Activated CD8-positive, alpha-beta T cell treated with anti-CD3 and anti-CD28 coated beads for 36 hours (primary cell): ENCODE measurements around the gene MEMO1. TPM values are rescaled to one million over a fixed set of nuclear protein-coding genes. Genes with fewer than 3 reads are reported as not detected.
A peak's percentile ranks its signal among the peaks of the same experiment; 100 is the strongest.
"Not testable (repeated sequence)": the region's sequence is repeated elsewhere in the genome, so short reads cannot be mapped to it uniquely, and the experiment has no call there.

ENCODE experiments used
- ATAC-seq: fragments of 200-7000 bp; cut with Tn5 transposase; one replicate; pipeline ENCODE4 v1.10.0; 2021; ENCODE audit warnings: mild to moderate bottlenecking, moderate library complexity
- CTCF ChIA-PET: fragments of 350-600 bp; sonication (Branson Sonifier 250); formaldehyde crosslinking; loops from one replicate; lab custom pipeline; 2021; ENCODE audit warnings: antibody characterized with exemption; lab: Charles Lee
- POLR2A ChIA-PET: fragments of 350-600 bp; sonication (Branson Sonifier 250); formaldehyde crosslinking; loops from one replicate; lab custom pipeline; 2021; ENCODE audit warnings: antibody characterized with exemption; lab: Charles Lee
- DNase-seq: peaks from one replicate; pipeline ENCODE4 v3.0.0-alpha.2; 2020
- H3K27ac Mint-ChIP-seq: one replicate; pipeline ENCODE4 v1.8.0; 2021; ENCODE audit warnings: mild to moderate bottlenecking, mixed read lengths
- H3K27me3 Mint-ChIP-seq: one replicate; pipeline ENCODE4 v1.8.0; 2021; ENCODE audit warnings: mixed read lengths
- H3K36me3 Mint-ChIP-seq: one replicate; pipeline ENCODE4 v1.8.0; 2021; ENCODE audit warnings: low read depth, mixed read lengths
- H3K4me1 Mint-ChIP-seq: one replicate; pipeline ENCODE4 v1.8.0; 2021; ENCODE audit warnings: low read depth, mixed read lengths
- H3K4me3 Mint-ChIP-seq: one replicate; pipeline ENCODE4 v1.8.0; 2021; ENCODE audit warnings: mild to moderate bottlenecking, moderate library complexity, mixed read lengths
- H3K9me3 Mint-ChIP-seq: one replicate; pipeline ENCODE4 v1.8.0; 2021; ENCODE audit warnings: mixed read lengths
- intact Hi-C: fragments of 100-400 bp; cut with micrococcal nuclease; formaldehyde crosslinking; loops from one replicate; pipeline ENCODE4 v1.10.0; 2022
- total RNA-seq, 2 experiments: library from RNA; stranded (reverse); gene quantifications; one replicate each; pipeline ENCODE4 v1.2.3, GENCODE V29; 2021
- TF ChIP-seq, protein P1 (sequence below): fragments of 200-600 bp; IDR thresholded peaks from one replicate; pipeline ENCODE4 v1.8.0; 2022; ENCODE audit warnings: antibody characterized with exemption, mild to moderate bottlenecking

The MEMO1 gene
- total RNA-seq, 2 experiments from 2014 or later, result 46.5 to 46.9 TPM

- DNase-seq (no peak), ATAC-seq (no peak)
- Mint-ChIP-seq H3K4me3 (peak overlapping the region; percentile 81), H3K27ac (peak overlapping the region; percentile 95), H3K27me3 (no peaks in the 10 kb centered on the region), H3K4me1 (peaks cover 33% of the 10 kb centered on the region), H3K36me3 (peaks cover 16% of the 10 kb centered on the region), H3K9me3 (no peaks in the 10 kb centered on the region)
- ChIA-PET POLR2A (no interaction called here), CTCF (no interaction called here)
- intact Hi-C loops, result no loop called here
- TF ChIP-seq, protein P1, sequence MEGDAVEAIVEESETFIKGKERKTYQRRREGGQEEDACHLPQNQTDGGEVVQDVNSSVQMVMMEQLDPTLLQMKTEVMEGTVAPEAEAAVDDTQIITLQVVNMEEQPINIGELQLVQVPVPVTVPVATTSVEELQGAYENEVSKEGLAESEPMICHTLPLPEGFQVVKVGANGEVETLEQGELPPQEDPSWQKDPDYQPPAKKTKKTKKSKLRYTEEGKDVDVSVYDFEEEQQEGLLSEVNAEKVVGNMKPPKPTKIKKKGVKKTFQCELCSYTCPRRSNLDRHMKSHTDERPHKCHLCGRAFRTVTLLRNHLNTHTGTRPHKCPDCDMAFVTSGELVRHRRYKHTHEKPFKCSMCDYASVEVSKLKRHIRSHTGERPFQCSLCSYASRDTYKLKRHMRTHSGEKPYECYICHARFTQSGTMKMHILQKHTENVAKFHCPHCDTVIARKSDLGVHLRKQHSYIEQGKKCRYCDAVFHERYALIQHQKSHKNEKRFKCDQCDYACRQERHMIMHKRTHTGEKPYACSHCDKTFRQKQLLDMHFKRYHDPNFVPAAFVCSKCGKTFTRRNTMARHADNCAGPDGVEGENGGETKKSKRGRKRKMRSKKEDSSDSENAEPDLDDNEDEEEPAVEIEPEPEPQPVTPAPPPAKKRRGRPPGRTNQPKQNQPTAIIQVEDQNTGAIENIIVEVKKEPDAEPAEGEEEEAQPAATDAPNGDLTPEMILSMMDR, result no peak
Measured at GRCh38 chr2:32011485-32011960, 715 bp upstream of the MEMO1 start.

- intact Hi-C loops, CTCF ChIA-PET: not testable (repeated sequence)
Measured at GRCh38 chr2:32010280-32010669, 533 bp downstream of the MEMO1 start.

GRCh38 chr2:32009516-32010256, 1.1 kb downstream of the MEMO1 start:
- intact Hi-C loops, result loop anchor here (5.0 kb wide), 1 partner anchor 57 kb away; no protein-coding TSS in a partner anchor
- peak overlapping the region; percentile 95 for H3K4me3 Mint-ChIP-seq
- POLR2A ChIA-PET, result interaction anchor here (1.5 kb wide), 2 partner anchors 12 to 30 kb away, joined by 7 to 9 read pairs; partner anchors contain the start of gene DPY30
- peak overlapping the region; percentile 87 for H3K27ac Mint-ChIP-seq
- TF ChIP-seq, protein P1, result no peak
- H3K36me3 Mint-ChIP-seq, result peaks cover 30% of the 10 kb centered on the region
- CTCF ChIA-PET, result interaction anchor here (1.4 to 1.5 kb wide), 2 partner anchors 54 to 131 kb away, joined by 3 to 4 read pairs; partner anchors contain the start of gene SPAST
- peaks cover 46% of the 10 kb centered on the region for H3K4me1 Mint-ChIP-seq
- H3K27me3 Mint-ChIP-seq, result no peaks in the 10 kb centered on the region
- H3K9me3 Mint-ChIP-seq, result no peaks in the 10 kb centered on the region
- DNase-seq (peak; percentile 51), ATAC-seq (peak; percentile 8)

More at GRCh38 chr2:32010280-32010669, 533 bp downstream of the MEMO1 start:
- Mint-ChIP-seq H3K27ac (peak overlapping the region; percentile 75), H3K36me3 (peaks cover 25% of the 10 kb centered on the region), H3K4me3 (peak overlapping the region; percentile 53), H3K4me1 (peaks cover 43% of the 10 kb centered on the region)
- not testable (repeated sequence) for H3K9me3 Mint-ChIP-seq, H3K27me3 Mint-ChIP-seq
- peak; percentile 76 for DNase-seq
- POLR2A ChIA-PET, result interaction anchor here (1.0 kb wide), 1 partner anchor 53 kb away, joined by 3 read pairs; the partner anchor contains the start of gene SPAST
- peak; percentile 67 for ATAC-seq

DNA sequence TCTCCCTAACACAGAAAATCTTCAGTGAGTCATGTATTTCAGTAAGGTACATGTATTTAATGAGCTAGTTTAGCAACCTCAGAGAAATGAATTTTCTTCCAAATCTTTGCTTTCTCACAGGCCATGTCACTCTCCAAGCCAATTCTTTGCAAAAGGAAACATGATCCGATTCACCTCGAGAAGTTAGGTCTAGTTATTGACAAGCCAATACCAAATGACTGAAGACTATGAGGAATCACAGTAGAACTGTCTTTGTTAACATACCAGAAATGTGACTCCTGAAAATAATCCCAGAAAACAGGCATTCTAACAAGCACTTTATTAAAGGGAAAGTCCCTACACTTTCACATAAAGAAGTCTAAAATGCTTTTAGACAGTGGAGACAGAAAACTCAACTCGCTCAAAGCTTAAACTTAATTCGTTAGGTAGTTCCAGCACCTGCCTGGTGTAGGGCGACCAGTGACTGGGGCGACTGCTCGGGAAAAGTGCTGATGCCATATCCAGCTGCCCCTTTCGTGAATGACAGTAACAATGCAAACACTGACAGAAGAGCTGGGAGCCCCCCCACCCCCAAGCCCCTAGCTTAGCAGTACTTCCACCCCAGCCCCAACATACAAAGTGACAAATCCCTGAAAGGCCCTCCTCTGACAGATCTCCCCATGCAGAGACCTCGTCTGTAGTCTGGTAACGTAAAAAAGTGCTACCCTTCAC, 1.8 kb downstream of the MEMO1 start:
- CTCF ChIA-PET, result interaction anchor here (0.7 to 1.6 kb wide), 5 partner anchors 10 to 130 kb away, joined by 3 to 4 read pairs (median 3); partner anchors contain the start of gene SPAST
- peak overlapping the region; percentile 87 for H3K27ac Mint-ChIP-seq
- H3K36me3 Mint-ChIP-seq, result peaks cover 33% of the 10 kb centered on the region
- peak overlapping the region; percentile 95 for H3K4me3 Mint-ChIP-seq
- no peaks in the 10 kb centered on the region for H3K27me3 Mint-ChIP-seq
- intact Hi-C loops, result loop anchor here (5.0 kb wide), 1 partner anchor 57 kb away; no protein-coding TSS in a partner anchor
- H3K4me1 Mint-ChIP-seq, result peaks cover 52% of the 10 kb centered on the region
- ATAC-seq, result no peak
- DNase-seq, result peak; percentile 30
- TF ChIP-seq, protein P1, result no peak
- H3K9me3 Mint-ChIP-seq, result no peaks in the 10 kb centered on the region
- POLR2A ChIA-PET, result interaction anchor here (0.9 to 1.6 kb wide), 5 partner anchors 11 to 157 kb away, joined by 3 to 9 read pairs (median 5); partner anchors contain the start of genes DPY30 and SLC30A6

- ATAC-seq (no peak), DNase-seq (no peak)
- intact Hi-C loops, result loop anchor here (5.0 kb wide), 1 partner anchor 55 kb away; no protein-coding TSS in a partner anchor
- Mint-ChIP-seq H3K4me3 (no peak overlapping the region), H3K36me3 (peaks cover 33% of the 10 kb centered on the region), H3K27ac (no peak overlapping the region), H3K4me1 (peaks cover 51% of the 10 kb centered on the region), H3K9me3 (no peaks in the 10 kb centered on the region), H3K27me3 (no peaks in the 10 kb centered on the region)
- ChIA-PET POLR2A (interaction anchor here (1.0 kb wide), 1 partner anchor 108 kb away, joined by 3 read pairs; no protein-coding TSS in a partner anchor), CTCF (no interaction called here)
- TF ChIP-seq, protein P1, result no peak
Measured at GRCh38 chr2:32007121-32007391, 3.8 kb downstream of the MEMO1 start.
